WI38 (cell line): Measurements from ENCODE around the gene KLHL1.

ENCODE experiments used
- H3K4me3 ChIP-seq: 2 replicates; pipeline ENCODE4 v1.5.1; 2011; ENCODE audit warnings: low read depth, mild to moderate bottlenecking, control low read depth, low read length
- CTCF ChIP-seq: IDR thresholded peaks from 2 replicates; pipeline ENCODE4 v1.5.1; 2012; ENCODE audit warnings: low read depth, mild to moderate bottlenecking, control low read depth, low read length

The KLHL1 gene

GRCh38 chr13:70022646-70023045, 85.6 kb downstream of the KLHL1 start:
- no peak for TF ChIP-seq CTCF
- H3K4me3 ChIP-seq: no peak overlapping the region

DNA sequence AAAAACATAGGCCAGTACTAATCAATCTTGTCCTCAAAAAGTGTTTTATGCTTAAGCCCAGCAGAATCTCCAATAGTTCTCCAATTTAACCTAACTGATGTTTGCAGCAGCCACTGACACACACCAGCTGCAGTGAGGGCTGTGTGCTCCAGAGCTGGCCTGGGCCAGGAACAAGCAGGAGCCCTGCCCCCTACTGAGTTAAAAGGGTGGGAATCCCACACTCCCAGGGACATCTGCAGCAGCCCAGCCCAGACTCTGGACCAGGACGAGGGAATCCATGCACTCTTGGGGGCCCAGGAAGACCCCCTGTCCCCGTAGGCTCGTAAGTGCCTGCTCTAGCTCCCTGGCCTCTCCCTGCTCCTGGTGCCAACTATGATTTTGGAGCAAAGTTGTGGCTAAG, 92.1 kb downstream of the KLHL1 start:
- no peak for TF ChIP-seq CTCF
- no peak overlapping the region for H3K4me3 ChIP-seq

GRCh38 chr13:70014337-70014736, 93.9 kb downstream of the KLHL1 start:
- no peak overlapping the region for H3K4me3 ChIP-seq
- no peak for TF ChIP-seq CTCF

DNA sequence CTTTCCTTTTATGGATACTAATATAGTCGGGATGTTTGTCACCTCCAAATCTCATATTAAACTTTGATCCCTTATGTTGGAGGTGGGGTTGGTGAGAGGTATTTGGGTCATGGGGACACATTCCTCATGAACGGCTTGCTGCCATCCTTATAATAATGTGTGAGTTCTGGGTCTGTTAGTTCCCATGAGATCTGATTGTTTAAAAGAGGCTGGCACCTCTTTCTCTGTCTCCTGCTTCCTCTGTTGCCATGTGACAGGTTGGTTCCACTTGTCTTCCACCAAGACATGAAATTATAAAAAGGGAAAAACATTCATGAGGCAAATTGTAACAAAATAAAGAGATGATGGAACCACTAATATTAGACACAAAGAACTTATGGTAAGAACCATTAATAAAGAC, 108.4 kb downstream of the KLHL1 start:
- no peak for TF ChIP-seq CTCF
- H3K4me3 ChIP-seq: no peak overlapping the region

- no peak for TF ChIP-seq CTCF
- no peak overlapping the region for H3K4me3 ChIP-seq
These were observed 111.2 kb downstream of the KLHL1 start for GRCh38 chr13:69997061-69997460.

DNA sequence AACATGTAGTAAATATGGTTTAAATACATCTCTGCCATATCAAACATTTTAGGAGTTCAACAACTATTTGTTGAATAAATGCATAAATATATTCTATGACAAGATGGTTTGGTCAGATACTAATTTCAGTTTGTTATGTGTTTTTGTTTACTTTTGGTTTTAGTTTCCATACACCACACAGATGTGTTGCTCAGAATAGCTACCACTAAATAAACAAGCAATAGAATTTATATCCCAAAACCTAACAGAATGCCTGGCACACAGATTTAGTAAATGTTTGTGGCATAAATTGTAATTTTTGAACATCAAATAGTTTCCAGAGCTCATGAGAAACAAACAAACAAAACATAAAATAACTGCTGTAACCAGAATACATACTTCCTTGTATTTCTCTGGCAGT, 127.5 kb downstream of the KLHL1 start:
- H3K4me3 ChIP-seq: no peak overlapping the region
- no peak for TF ChIP-seq CTCF

GRCh38 chr13:69975496-69975895, 132.8 kb downstream of the KLHL1 start:
- H3K4me3 ChIP-seq: no peak overlapping the region
- no peak for TF ChIP-seq CTCF
